GM12878 (cell line): ENCODE data around the gene TACR2. TPM values are rescaled to one million over a fixed set of nuclear protein-coding genes. Genes with fewer than 3 reads are reported as not detected.

Experiments
- ATAC-seq: fragments of 200-7000 bp; cut with Tn5 transposase; 3 replicates; pipeline ENCODE4 v1.9.1; 2020; ENCODE audit warnings: mild to moderate bottlenecking, moderate library complexity
- BruUV-seq: library from RNA; stranded (reverse); fragments of 400-500 nt; replicated peaks from 2 replicates; lab custom pipeline; 2021; lab: Mats Ljungman, UMichigan
- CTCF ChIA-PET: fragments of 300-600 bp; sonication (Branson Sonifier 250); formaldehyde crosslinking; extraction: SDS; loops from one replicate; lab custom pipeline; 2021; ENCODE audit warnings: inconsistent platforms; lab: Yijun Ruan, JAX
- POLR2A ChIA-PET: fragments of 350-600 bp; formaldehyde crosslinking; extraction: SDS; loops from one replicate; lab custom pipeline; 2021; ENCODE audit warnings: inconsistent platforms; lab: Charles Lee
- RAD21 ChIA-PET: fragments of 300-600 bp; sonication (Branson Sonifier 250); formaldehyde crosslinking; loops from one replicate; lab custom pipeline; 2023; ENCODE audit warnings: antibody characterized with exemption; ENCODE audit not compliant: unreplicated experiment; lab: Charles Lee
- SMC1A ChIA-PET: fragments of 300-600 bp; sonication (Branson Sonifier 250); formaldehyde crosslinking; loops from one replicate; lab custom pipeline; 2023; ENCODE audit not compliant: unreplicated experiment, uncharacterized antibody; lab: Charles Lee
- DNase-seq: peaks from one replicate; pipeline ENCODE4 v3.0.0-alpha.2; 2011; ENCODE audit warnings: low read depth, low spot score
- FAIRE-seq: peaks from 3 replicates; lab custom pipeline; 2011; peaks lifted over from hg19 to GRCh38; lab: Jason Lieb, UNC
- H2AFZ ChIP-seq: 2 replicates; pipeline ENCODE4 v1.6.0; 2011; ENCODE audit warnings: low read depth, low read length, control low read depth; ENCODE audit not compliant: control insufficient read depth
- H3K27ac ChIP-seq: 2 replicates; pipeline ENCODE4 v1.5.1; 2011; ENCODE audit warnings: control low read depth; ENCODE audit not compliant: control insufficient read depth, insufficient read depth
- H3K27me3 ChIP-seq, 2 experiments: replicated peaks in 1 of 2; 2 replicates each; pipeline versions ENCODE4 v1.6.0 to v1.6.1; 2011; ENCODE audit warnings: low read length in 1 of 2; ENCODE audit not compliant: control insufficient read depth in 2 of 2, insufficient read depth in 2 of 2
- H3K36me3 ChIP-seq, 2 experiments: 2 replicates each; pipeline ENCODE4 v1.5.1; 2011; ENCODE audit warnings: low read length in 1 of 2; ENCODE audit not compliant: control insufficient read depth in 2 of 2, insufficient read depth in 2 of 2
- H3K4me1 ChIP-seq: 2 replicates; pipeline ENCODE4 v1.6.1; 2011; ENCODE audit warnings: mild to moderate bottlenecking, low read length, moderate library complexity, mixed read lengths; ENCODE audit not compliant: control insufficient read depth, insufficient read depth
- H3K4me2 ChIP-seq: 2 replicates; pipeline ENCODE4 v1.6.0; 2011; ENCODE audit warnings: control low read depth; ENCODE audit not compliant: control insufficient read depth, insufficient read depth
- H3K4me3 ChIP-seq: fragments of 200-600 bp; sonication (generic); 2 replicates; pipeline ENCODE4 v1.5.1; 2016
- H3K79me2 ChIP-seq: 2 replicates; pipeline ENCODE4 v1.6.0; 2011; ENCODE audit warnings: low read length; ENCODE audit not compliant: control insufficient read depth, insufficient read depth
- H3K9ac ChIP-seq: 2 replicates; pipeline ENCODE4 v1.8.0; 2011; ENCODE audit warnings: low read length, control low read depth, mixed read lengths; ENCODE audit not compliant: control insufficient read depth, insufficient read depth
- H3K9me3 ChIP-seq: replicated peaks from 3 replicates; pipeline ENCODE4 v1.5.1; 2011; ENCODE audit warnings: mild to moderate bottlenecking, low read length; ENCODE audit not compliant: control insufficient read depth, insufficient read depth
- H4K20me1 ChIP-seq: 2 replicates; pipeline ENCODE4 v1.6.0; 2011; ENCODE audit not compliant: control insufficient read depth, insufficient read depth
- DPF2 ChIP-seq: fragments of 450-650 bp; IDR thresholded peaks from 2 replicates; pipeline ENCODE4 v1.6.1; 2017; ENCODE audit warnings: mild to moderate bottlenecking
- E2F8 ChIP-seq: fragments of 450-650 bp; IDR thresholded peaks from 2 replicates; pipeline ENCODE4 v1.6.1; 2018; ENCODE audit warnings: mild to moderate bottlenecking, low read depth, moderate library complexity; ENCODE audit not compliant: partially characterized antibody
- MLLT1 ChIP-seq: fragments of 450-650 bp; IDR thresholded peaks from 2 replicates; pipeline ENCODE4 v1.6.1; 2016; ENCODE audit warnings: mild to moderate bottlenecking
- MYB ChIP-seq: fragments of 150-350 bp; IDR thresholded peaks from 2 replicates; pipeline ENCODE4 v1.6.1; 2014; ENCODE audit warnings: mild to moderate bottlenecking, low read depth, low read length, borderline replicate concordance
- NFXL1 ChIP-seq: fragments of 450-650 bp; IDR thresholded peaks from 2 replicates; pipeline ENCODE4 v1.6.1; 2017; ENCODE audit warnings: antibody characterized with exemption, mild to moderate bottlenecking, borderline replicate concordance
- NRF1 ChIP-seq: conservative IDR thresholded peaks from 2 replicates; pipeline ENCODE4 v1.6.1; 2011; ENCODE audit warnings: mild to moderate bottlenecking, low read depth, low read length, improper control_type of control experiment
- PRDM15 ChIP-seq: fragments of 450-650 bp; formaldehyde crosslinking; IDR thresholded peaks from 2 replicates; pipeline ENCODE4 v1.4.0; 2020; ENCODE audit warnings: mild to moderate bottlenecking, moderate library complexity
- TBL1XR1 ChIP-seq: IDR thresholded peaks from 2 replicates; pipeline ENCODE4 v1.6.1; 2012; ENCODE audit warnings: low read depth, low read length, improper control_type of control experiment
- TCF12 ChIP-seq: IDR thresholded peaks from 2 replicates; pipeline ENCODE4 v1.6.1; 2011; ENCODE audit warnings: low read depth, mild to moderate bottlenecking, low read length
- ZSCAN29 ChIP-seq: fragments of 450-650 bp; IDR thresholded peaks from 2 replicates; pipeline ENCODE4 v1.6.1; 2017; ENCODE audit warnings: mild to moderate bottlenecking, moderate library complexity
- WGBS: methylation state at CpG from one replicate; pipeline ENCODE4 v1.1.6; 2016; ENCODE audit warnings: low lambda C conversion rate; ENCODE audit not compliant: insufficient replicate concordance, insufficient coverage; ENCODE audit errors: missing lambda C conversion rate; 5-methylcytosine and 5-hydroxymethylcytosine counted together
- in situ Hi-C: fragments of 300-500 bp; cut with MboI; formaldehyde crosslinking; loops from 9 replicates; pipeline ENCODE4 v1.14.3; 2018; ENCODE audit warnings: mixed read lengths
- intact Hi-C: fragments of 100-400 bp; cut with micrococcal nuclease; formaldehyde crosslinking; loops from one replicate; pipeline ENCODE4 v1.14.2; 2022; ENCODE audit not compliant: unreplicated experiment
- polyA plus RNA-seq, 11 experiments: library from polyadenylated mRNA; depleted of rRNA in 4 of 11; unstranded in 6 of 11; stranded (reverse) in 5 of 11; fragments of >200 nt; fragmentation: Nextera tagmentation in 4 of 11; fragmentation: Illumina TruSeq in 1 of 11; extraction: Ambion mirVana in 4 of 11; extraction: Trizol in 1 of 11; gene quantifications; 1 replicate in 1 of 11; 2 replicates in 10 of 11; pipeline versions ENCODE4 v1.2.1 to v1.2.3, GENCODE V29; 2011 to 2016; ENCODE audit warnings: inconsistent platforms in 2 of 11, missing spikeins in 2 of 11, low read depth in 1 of 11
- total RNA-seq, 4 experiments: library from RNA; depleted of rRNA in 3 of 4; stranded (reverse); fragments of >200 nt in 3 of 4; fragmentation: Illumina TruSeq in 1 of 4; extraction: Trizol in 1 of 4; gene quantifications; 2 replicates each; pipeline versions ENCODE4 v1.2.1 to v1.2.3, GENCODE V29; 2013 to 2021

TACR2 gene
- total and polyA plus RNA-seq, 10 of the 15 experiments (the other 5 are each of a cell fraction or from before 2014, with no cell fraction given): 0.11 TPM; not detected in 9

- TF ChIP-seq MLLT1 (no peak), E2F8 (no peak), ZSCAN29 (no peak), NFXL1 (no peak), TCF12 (no peak)
Observed at GRCh38 chr10:69361303-69361614, 55.5 kb downstream of the TACR2 start (continued).

- intact Hi-C loops (no loop called here), in situ Hi-C loops (no loop called here)
- H4K20me1 ChIP-seq: no peaks in the 10 kb centered on the region
- no peak overlapping the region for H2AFZ ChIP-seq
- H3K4me3 ChIP-seq: no peak overlapping the region
- H3K9ac ChIP-seq: no peak overlapping the region
- no peak for DNase-seq
- FAIRE-seq: no peak
- ATAC-seq: no peak
- 83% methylated on average over 8 of the region's 8 CpGs for WGBS
- ChIA-PET RAD21 (no interaction called here), POLR2A (interaction anchor here (0.5 to 1.1 kb wide), 2 partner anchors 43 to 67 kb away, joined by 3 to 5 read pairs; no protein-coding TSS in a partner anchor), CTCF (no interaction called here), SMC1A (interaction anchor here (0.6 kb wide), 1 partner anchor 42 kb away, joined by 3 read pairs; no protein-coding TSS in a partner anchor)
- no peaks in the 10 kb centered on the region for H3K79me2 ChIP-seq
- no peak overlapping the region for H3K4me2 ChIP-seq
- no peaks in the 10 kb centered on the region for H3K27me3 ChIP-seq
- no TSS peak for BruUV-seq
- no peak overlapping the region for H3K27ac ChIP-seq
- no peaks in the 10 kb centered on the region for H3K4me1 ChIP-seq
- H3K36me3 ChIP-seq: peaks cover 7 to 31% of the 10 kb centered on the region in 2 experiments; a peak in 3 of 4 replicates
- no peaks in the 10 kb centered on the region for H3K9me3 ChIP-seq
- no peak for TF ChIP-seq PRDM15 (CRISPR knock-in tag)
- no peak for TF ChIP-seq MYB
- TF ChIP-seq DPF2: no peak
- TF ChIP-seq MLLT1: no peak
- no peak for TF ChIP-seq TBL1XR1
- no peak for TF ChIP-seq NRF1
Observed at GRCh38 chr10:69360485-69361302, 56.0 kb downstream of the TACR2 start.
